IMR-90 (cell line): ENCODE measurements around the gene PRDM2. TPM values are rescaled to one million over a fixed set of nuclear protein-coding genes. Genes with fewer than 3 reads are reported as not detected.

Experiments
- ATAC-seq: fragments of 200-7000 bp; cut with Tn5 transposase; 2 replicates; pipeline ENCODE4 v1.9.1; 2020; ENCODE audit warnings: low read depth, mild to moderate bottlenecking, moderate library complexity
- BruUV-seq: library from RNA; stranded (reverse); fragments of 400-500 nt; replicated peaks from 2 replicates; lab custom pipeline; 2021; lab: Mats Ljungman, UMichigan
- CTCF ChIA-PET: fragments of 300-600 bp; formaldehyde crosslinking; extraction: SDS; loops from one replicate; lab custom pipeline; 2021; ENCODE audit warnings: antibody characterized with exemption; lab: Yijun Ruan, JAX
- POLR2A ChIA-PET: fragments of 300-600 bp; sonication (Branson Sonifier 250); formaldehyde crosslinking; loops from one replicate; lab custom pipeline; 2022; ENCODE audit warnings: antibody characterized with exemption; ENCODE audit not compliant: unreplicated experiment; lab: Charles Lee
- DNase-seq: peaks from one replicate; pipeline ENCODE4 v3.0.0; 2013
- H2AFZ ChIP-seq: replicated peaks from 2 replicates; pipeline ENCODE3; 2013; ENCODE audit warnings: low read length, mild to moderate bottlenecking; ENCODE audit not compliant: poor library complexity
- H2AK5ac ChIP-seq: 2 replicates; pipeline ENCODE4 v1.6.1; 2013; ENCODE audit warnings: low read depth, low read length, inconsistent platforms
- H2AK9ac ChIP-seq: replicated peaks from 2 replicates; pipeline ENCODE3; 2013; ENCODE audit warnings: mild to moderate bottlenecking, low read depth, low read length, moderate library complexity; ENCODE audit not compliant: poor library complexity
- H2BK120ac ChIP-seq: 2 replicates; pipeline ENCODE4 v1.6.1; 2013; ENCODE audit warnings: low read depth, low read length, inconsistent platforms
- H2BK15ac ChIP-seq: 3 replicates; pipeline ENCODE4 v1.6.1; 2013; ENCODE audit warnings: low read depth, low read length, inconsistent platforms
- H2BK20ac ChIP-seq: 2 replicates; pipeline ENCODE4 v1.6.1; 2013; ENCODE audit warnings: low read depth, mild to moderate bottlenecking, inconsistent platforms, low read length, moderate library complexity
- H2BK5ac ChIP-seq: 2 replicates; pipeline ENCODE4 v1.6.1; 2013; ENCODE audit warnings: mild to moderate bottlenecking, low read depth, low read length, inconsistent platforms; ENCODE audit not compliant: poor library complexity, severe bottlenecking
- H3K14ac ChIP-seq: replicated peaks from 2 replicates; pipeline ENCODE4 v1.6.1; 2013; ENCODE audit warnings: low read depth, low read length, inconsistent platforms
- H3K18ac ChIP-seq: 2 replicates; pipeline ENCODE4 v1.6.1; 2013; ENCODE audit warnings: low read depth, low read length, control low read depth
- H3K23ac ChIP-seq: 2 replicates; pipeline ENCODE4 v1.6.1; 2013; ENCODE audit warnings: low read depth, low read length, inconsistent platforms
- H3K27ac ChIP-seq: 2 replicates; pipeline ENCODE4 v1.5.1; 2013; ENCODE audit warnings: mild to moderate bottlenecking, control low read depth, low read length; ENCODE audit not compliant: insufficient read depth
- H3K27me3 ChIP-seq: 2 replicates; pipeline ENCODE4 v1.6.1; 2013; ENCODE audit warnings: low read length; ENCODE audit not compliant: control insufficient read depth, insufficient read depth
- H3K36me3 ChIP-seq: 2 replicates; pipeline ENCODE4 v1.6.1; 2013; ENCODE audit warnings: low read length, mixed read lengths; ENCODE audit not compliant: control insufficient read depth, insufficient read depth
- H3K4ac ChIP-seq: 2 replicates; pipeline ENCODE4 v1.6.1; 2013; ENCODE audit warnings: low read depth, low read length, inconsistent platforms
- H3K4me1 ChIP-seq: 2 replicates; pipeline ENCODE4 v1.6.1; 2013; ENCODE audit warnings: low read length, mixed read lengths; ENCODE audit not compliant: control insufficient read depth, insufficient read depth
- H3K4me2 ChIP-seq: 2 replicates; pipeline ENCODE4 v1.6.1; 2013; ENCODE audit warnings: low read depth, mild to moderate bottlenecking, control low read depth, low read length, moderate library complexity
- H3K4me3 ChIP-seq: 2 replicates; pipeline ENCODE4 v1.5.1; 2013; ENCODE audit warnings: low read depth, mild to moderate bottlenecking, control low read depth, low read length, moderate library complexity; ENCODE audit not compliant: insufficient read depth
- H3K56ac ChIP-seq: 2 replicates; pipeline ENCODE4 v1.6.1; 2013; ENCODE audit warnings: low read length, inconsistent platforms; ENCODE audit not compliant: insufficient read depth; ENCODE audit errors: extremely low read depth
- H3K79me1 ChIP-seq, 2 experiments: 2 replicates each; pipeline ENCODE4 v1.6.1; 2013; ENCODE audit warnings: low read length in 2 of 2, inconsistent platforms in 1 of 2, low read depth in 1 of 2
- H3K9ac ChIP-seq: 2 replicates; pipeline ENCODE4 v1.6.1; 2013; ENCODE audit warnings: low read depth, low read length, control low read depth
- H3K9me1 ChIP-seq: 2 replicates; pipeline ENCODE4 v1.6.1; 2013; ENCODE audit warnings: low read length, inconsistent platforms; ENCODE audit not compliant: insufficient read depth
- H3K9me3 ChIP-seq: 2 replicates; pipeline ENCODE4 v1.6.1; 2013; ENCODE audit warnings: low read length; ENCODE audit not compliant: control insufficient read depth, insufficient read depth
- H4K20me1 ChIP-seq: 2 replicates; pipeline ENCODE4 v1.6.1; 2013; ENCODE audit warnings: low read length, inconsistent platforms; ENCODE audit not compliant: insufficient read depth
- H4K5ac ChIP-seq: 2 replicates; pipeline ENCODE4 v1.6.1; 2013; ENCODE audit warnings: mild to moderate bottlenecking, low read depth, low read length, control low read depth
- H4K8ac ChIP-seq, 2 experiments: 2 replicates each; pipeline ENCODE4 v1.6.1; 2013; ENCODE audit warnings: low read depth in 2 of 2, low read length in 2 of 2, control low read depth in 1 of 2, inconsistent platforms in 1 of 2
- H4K91ac ChIP-seq: 2 replicates; pipeline ENCODE4 v1.6.1; 2013; ENCODE audit warnings: low read depth, low read length, inconsistent platforms; ENCODE audit not compliant: insufficient read depth
- FOS ChIP-seq: fragments of 150-350 bp; IDR thresholded peaks from 2 replicates; pipeline ENCODE4 v1.6.1; 2016; ENCODE audit warnings: low read depth, low read length
- SMC3 ChIP-seq: fragments of 150-350 bp; IDR thresholded peaks from 2 replicates; pipeline ENCODE4 v1.6.1; 2016; ENCODE audit warnings: low read depth, mild to moderate bottlenecking, antibody characterized with exemption, low read length, moderate library complexity
- WGBS, 2 experiments: methylation state at CpG; one replicate each; pipeline versions ENCODE4 v1.1.5 to v1.1.7; 2013; ENCODE audit warnings: missing lambda C conversion rate in 2 of 2; ENCODE audit not compliant: insufficient read length in 1 of 2; ENCODE audit errors: extremely low coverage in 2 of 2; 5-methylcytosine and 5-hydroxymethylcytosine counted together
- dilution Hi-C: fragments of 300-500 bp; cut with HindIII; formaldehyde crosslinking; loops from one replicate; pipeline ENCODE4 v1.14.3; 2018; ENCODE audit warnings: low sequenced_read_pairs; ENCODE audit not compliant: unreplicated experiment
- in situ Hi-C: fragments of 300-500 bp; cut with MboI; formaldehyde crosslinking; loops from 3 replicates; pipeline ENCODE4 v1.14.3; 2019; ENCODE audit warnings: low sequenced_read_pairs, inconsistent platforms, mixed read lengths
- intact Hi-C: fragments of 100-400 bp; cut with micrococcal nuclease; formaldehyde crosslinking; loops from 2 replicates; pipeline ENCODE4 v1.10.0; 2022
- polyA plus RNA-seq, 3 experiments: library from polyadenylated mRNA; depleted of rRNA; stranded (reverse); fragments of >200 nt; gene quantifications; 2 replicates each; pipeline ENCODE4 v1.2.3, GENCODE V29; 2012; ENCODE audit warnings: low replicate concordance in 1 of 3
- total RNA-seq: library from RNA; depleted of rRNA; stranded (reverse); fragments of >200 nt; gene quantifications from 2 replicates; pipeline ENCODE4 v1.2.3, GENCODE V29; 2012

PRDM2 gene
- total and polyA plus RNA-seq, 2 of the 4 experiments (the other 2 are of a cell fraction) = 3.4 to 8.9 TPM

DNA sequence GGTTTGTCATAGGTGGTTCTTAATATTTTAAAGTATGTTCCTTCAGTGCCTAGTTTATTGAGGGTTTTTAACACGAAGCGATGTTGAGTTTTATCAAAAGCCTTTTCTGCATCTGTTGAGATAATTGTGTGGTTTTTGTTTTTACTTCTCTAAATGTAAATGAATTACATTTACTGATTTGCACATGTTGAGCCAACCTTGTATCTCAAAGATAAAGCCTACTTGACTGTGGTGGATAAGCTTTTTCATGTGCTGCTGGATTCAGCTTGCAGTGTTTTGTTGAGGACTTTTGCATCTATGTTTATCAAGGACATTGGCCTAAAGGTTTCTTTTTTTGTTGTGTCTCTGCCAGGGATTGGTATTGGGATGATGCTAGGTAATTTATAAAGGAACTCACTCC, 142.5 kb downstream of the PRDM2 start:
- Histone ChIP-seq H3K79me1 (no peaks in the 10 kb centered on the region), H2AK9ac (no peak overlapping the region), H3K27ac (no peak overlapping the region), H4K91ac (no peak overlapping the region), H2BK120ac (no peak overlapping the region), H3K14ac (no peak overlapping the region), H2BK15ac (no peak overlapping the region), H3K36me3 (no peaks in the 10 kb centered on the region), H4K20me1 (no peaks in the 10 kb centered on the region), H3K27me3 (no peaks in the 10 kb centered on the region), H3K9me3 (no peaks in the 10 kb centered on the region), H3K56ac (no peak overlapping the region), H3K23ac (no peak overlapping the region), H4K8ac (no peak overlapping the region), H4K5ac (no peak overlapping the region), H3K4me1 (no peaks in the 10 kb centered on the region), H3K4ac (no peak overlapping the region), H2AK5ac (no peak overlapping the region), H2AFZ (no peak overlapping the region), H3K18ac (no peak overlapping the region), H3K9me1 (no peaks in the 10 kb centered on the region), H3K4me3 (no peak overlapping the region), H3K9ac (no peak overlapping the region), H3K4me2 (no peak overlapping the region), H2BK5ac (no peak overlapping the region), H2BK20ac (no peak overlapping the region)
- ChIA-PET CTCF (no interaction called here), POLR2A (no interaction called here)
- intact Hi-C loops = no loop called here
- DNase-seq (no peak), ATAC-seq (no peak)
- WGBS, 2 experiments = no CpG with 5 or more reads among the region's 2 CpGs
- in situ Hi-C loops = no loop called here
- dilution Hi-C loops = no loop called here
- BruUV-seq = no TSS peak
- TF ChIP-seq SMC3 (no peak), FOS (no peak)
